NB4 (cell line): ENCODE measurements around the gene FGF12.

ENCODE experiments used
- DNase-seq: peaks from one replicate; pipeline ENCODE4 v3.0.0; 2010; ENCODE audit warnings: low read depth
- H3K4me3 ChIP-seq: one replicate; pipeline ENCODE4 v1.5.1; 2011; ENCODE audit warnings: mild to moderate bottlenecking, low read depth, low read length, moderate library complexity
- MYC ChIP-seq: IDR thresholded peaks from 2 replicates; pipeline ENCODE4 v1.6.1; 2011; ENCODE audit warnings: low read depth, low read length
- POLR2A ChIP-seq: IDR thresholded peaks from 2 replicates; pipeline ENCODE4 v1.6.1; 2011; ENCODE audit warnings: mild to moderate bottlenecking; ENCODE audit not compliant: insufficient read length; ENCODE audit errors: extremely low read depth
- TF ChIP-seq, protein P1 (sequence below): IDR thresholded peaks from 2 replicates; pipeline ENCODE4 v1.6.1; 2011; ENCODE audit warnings: low read depth, low read length
- TF ChIP-seq, protein P2 (sequence below): IDR thresholded peaks from one replicate; pipeline ENCODE4 v1.5.1; 2012; ENCODE audit warnings: low read depth, low read length

FGF12 gene

DNA sequence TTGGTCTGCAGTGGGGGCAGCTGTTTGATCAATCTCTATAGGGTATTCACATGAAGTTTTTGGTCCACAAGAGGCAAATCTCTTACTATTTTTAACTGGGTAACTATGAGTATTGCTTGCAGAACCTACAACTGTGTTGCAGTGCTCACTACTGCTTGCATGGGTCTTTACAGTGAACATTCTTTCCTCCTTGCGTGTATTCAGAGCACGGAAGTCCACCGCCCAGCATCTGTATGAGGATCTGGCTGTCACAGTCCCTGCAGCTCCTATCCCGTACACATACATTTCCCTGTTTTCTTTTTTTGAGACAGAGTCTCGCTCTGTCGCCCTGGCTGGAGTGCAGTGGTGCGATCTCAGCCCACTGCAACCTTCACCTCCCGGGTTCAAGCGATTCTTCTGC, 449.9 kb downstream of the FGF12 start:
- TF ChIP-seq, protein P1, sequence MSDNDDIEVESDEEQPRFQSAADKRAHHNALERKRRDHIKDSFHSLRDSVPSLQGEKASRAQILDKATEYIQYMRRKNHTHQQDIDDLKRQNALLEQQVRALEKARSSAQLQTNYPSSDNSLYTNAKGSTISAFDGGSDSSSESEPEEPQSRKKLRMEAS: no peak
- TF ChIP-seq MYC: no peak
- no peak overlapping the region for H3K4me3 ChIP-seq
- no peak for DNase-seq

DNA sequence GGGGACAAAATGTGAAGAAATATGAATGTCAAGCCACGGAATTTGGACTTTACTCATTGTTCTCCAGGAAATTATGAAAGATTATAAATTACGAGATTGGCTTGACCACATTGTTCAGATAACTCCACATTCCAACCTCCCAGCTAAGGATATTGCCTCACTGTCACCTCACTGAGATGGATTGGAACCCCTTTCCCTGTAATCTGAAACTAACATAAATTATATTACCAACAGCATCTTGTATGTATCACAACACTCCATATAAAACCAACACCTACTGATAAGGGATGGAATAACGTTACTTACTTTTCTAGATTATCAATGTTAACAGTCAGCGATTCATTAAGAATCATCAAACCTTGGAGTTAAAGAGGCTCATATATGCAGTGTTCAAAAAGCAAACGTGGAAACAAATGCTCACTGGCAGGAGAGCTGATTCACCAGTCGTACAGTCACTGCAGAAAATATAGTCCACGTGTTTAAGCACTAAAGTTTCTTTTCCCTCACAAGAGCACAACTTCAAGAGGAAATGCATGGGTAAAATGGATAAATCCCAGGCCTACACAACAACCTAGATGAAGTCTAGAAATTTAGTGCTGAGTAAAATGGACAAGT, 451.5 kb downstream of the FGF12 start:
- no peak overlapping the region for H3K4me3 ChIP-seq
- no peak for DNase-seq
- TF ChIP-seq, protein P1: no peak
- TF ChIP-seq, protein P2, sequence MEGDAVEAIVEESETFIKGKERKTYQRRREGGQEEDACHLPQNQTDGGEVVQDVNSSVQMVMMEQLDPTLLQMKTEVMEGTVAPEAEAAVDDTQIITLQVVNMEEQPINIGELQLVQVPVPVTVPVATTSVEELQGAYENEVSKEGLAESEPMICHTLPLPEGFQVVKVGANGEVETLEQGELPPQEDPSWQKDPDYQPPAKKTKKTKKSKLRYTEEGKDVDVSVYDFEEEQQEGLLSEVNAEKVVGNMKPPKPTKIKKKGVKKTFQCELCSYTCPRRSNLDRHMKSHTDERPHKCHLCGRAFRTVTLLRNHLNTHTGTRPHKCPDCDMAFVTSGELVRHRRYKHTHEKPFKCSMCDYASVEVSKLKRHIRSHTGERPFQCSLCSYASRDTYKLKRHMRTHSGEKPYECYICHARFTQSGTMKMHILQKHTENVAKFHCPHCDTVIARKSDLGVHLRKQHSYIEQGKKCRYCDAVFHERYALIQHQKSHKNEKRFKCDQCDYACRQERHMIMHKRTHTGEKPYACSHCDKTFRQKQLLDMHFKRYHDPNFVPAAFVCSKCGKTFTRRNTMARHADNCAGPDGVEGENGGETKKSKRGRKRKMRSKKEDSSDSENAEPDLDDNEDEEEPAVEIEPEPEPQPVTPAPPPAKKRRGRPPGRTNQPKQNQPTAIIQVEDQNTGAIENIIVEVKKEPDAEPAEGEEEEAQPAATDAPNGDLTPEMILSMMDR: no peak
- no peak for TF ChIP-seq MYC
- no peak for TF ChIP-seq POLR2A

DNA sequence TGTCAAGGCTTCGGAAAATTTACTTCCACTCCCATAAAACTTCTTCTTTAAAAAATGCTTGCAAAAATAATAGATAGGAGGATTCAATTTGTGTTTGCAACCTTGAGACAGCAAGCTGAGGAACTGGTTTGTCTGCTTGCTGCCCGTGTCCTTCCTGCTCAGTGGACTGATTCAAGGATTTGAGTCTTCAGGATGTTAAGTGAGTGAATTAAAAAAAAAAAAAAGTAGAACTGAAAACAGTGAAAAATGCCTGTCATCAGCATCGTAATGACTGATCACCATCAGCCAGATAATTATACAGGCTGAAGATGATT, 453.7 kb downstream of the FGF12 start:
- DNase-seq: no peak
- H3K4me3 ChIP-seq: no peak overlapping the region
- TF ChIP-seq POLR2A (no peak), MYC (no peak)
- TF ChIP-seq, protein P2: no peak
- TF ChIP-seq, protein P1: no peak

DNA sequence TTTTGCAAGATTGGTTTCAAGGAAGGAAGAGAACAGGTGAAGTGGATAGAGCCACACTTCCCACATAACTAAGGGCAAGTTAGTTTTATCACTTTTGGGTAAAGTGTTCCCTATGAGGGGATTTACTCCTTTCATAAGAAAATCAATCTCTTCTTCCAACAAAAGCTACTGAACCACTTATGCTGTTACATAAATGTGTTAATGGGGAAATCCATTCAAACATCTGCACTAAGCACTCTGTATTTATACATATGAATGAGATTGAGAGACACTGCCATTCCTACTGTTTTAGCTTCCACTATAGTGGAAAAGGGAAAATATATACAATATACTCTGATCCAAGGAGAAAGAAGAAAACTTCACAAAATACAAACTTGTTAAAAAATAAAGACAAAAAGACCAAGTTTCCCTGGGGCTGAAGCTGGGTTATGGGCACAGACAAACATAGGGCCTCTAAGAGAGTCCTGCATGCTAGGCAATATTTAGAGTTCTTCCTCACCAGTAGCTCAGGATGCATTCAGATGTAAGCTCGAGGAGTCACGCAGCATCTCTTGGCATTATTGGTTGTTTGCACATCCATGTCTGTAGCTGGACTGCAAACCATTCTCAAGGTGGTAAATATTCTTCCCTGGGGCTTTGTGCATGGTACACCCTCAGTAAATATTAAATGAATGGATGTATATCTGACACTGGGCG, 454.2 kb downstream of the FGF12 start:
- no peak overlapping the region for H3K4me3 ChIP-seq

DNA sequence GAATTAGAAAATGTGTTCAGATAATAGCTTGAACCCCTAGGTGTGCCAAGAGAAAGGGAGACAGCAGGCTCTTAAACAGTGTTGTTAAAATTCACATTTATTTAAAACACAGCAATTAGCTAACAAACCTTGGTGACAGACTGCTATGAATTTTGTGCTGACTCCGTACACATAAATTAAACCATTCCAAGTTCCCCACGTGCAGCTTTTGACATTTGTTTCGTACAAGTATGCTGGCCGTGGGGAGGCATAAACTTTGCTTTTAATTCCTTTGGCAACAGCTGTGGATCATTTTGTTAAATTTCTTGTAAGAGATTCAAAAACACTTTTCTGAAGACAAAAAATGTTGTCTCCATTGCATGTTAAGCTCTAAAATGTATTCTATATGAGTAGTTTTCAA, 465.3 kb downstream of the FGF12 start:
- no peak for DNase-seq
- no peak overlapping the region for H3K4me3 ChIP-seq
- TF ChIP-seq MYC: no peak
- TF ChIP-seq, protein P1: no peak
- TF ChIP-seq, protein P2: no peak
- no peak for TF ChIP-seq POLR2A

More for the DNA sequence above, 454.2 kb downstream of the FGF12 start:
- no peak for DNase-seq
- TF ChIP-seq, protein P2: no peak
- no peak for TF ChIP-seq MYC
- TF ChIP-seq, protein P1: no peak
- TF ChIP-seq POLR2A: no peak

DNA sequence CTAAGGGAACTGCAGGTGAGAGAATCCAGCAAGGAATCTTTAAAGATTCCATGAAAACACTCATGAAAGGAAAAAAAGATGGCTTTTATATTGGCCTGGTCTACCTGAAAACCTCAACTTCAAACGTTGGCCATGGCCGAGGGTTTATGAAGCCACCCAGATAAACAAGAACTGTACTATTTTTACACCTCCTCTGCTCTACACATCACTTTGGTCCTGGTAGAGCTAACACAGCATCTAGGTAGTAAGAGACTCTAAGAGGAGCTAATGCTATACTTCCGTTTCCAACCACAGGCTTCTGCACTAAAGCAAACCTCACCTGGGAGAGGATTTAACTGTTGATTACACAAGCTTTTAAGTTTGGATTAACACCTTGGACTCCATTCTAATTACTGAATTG, 466.2 kb downstream of the FGF12 start:
- DNase-seq: no peak
- no peak overlapping the region for H3K4me3 ChIP-seq
- TF ChIP-seq POLR2A (no peak), MYC (no peak)
- TF ChIP-seq, protein P2: no peak
